Neural crest cell (in vitro differentiated cells): ENCODE results near the gene CENPC. TPM values are rescaled to one million over a fixed set of nuclear protein-coding genes. Genes with fewer than 3 reads are reported as not detected.
A peak's percentile ranks its signal among the peaks of the same experiment; 100 is the strongest.

Experiments
- DNase-seq: peaks from one replicate; pipeline ENCODE4 v3.0.0; 2021; ENCODE audit warnings: low read depth, mixed read lengths, low spot score
- H3K27ac Mint-ChIP-seq: one replicate; pipeline ENCODE4 v1.8.0; 2021; ENCODE audit warnings: mild to moderate bottlenecking, mixed read lengths; ENCODE audit not compliant: unreplicated experiment
- H3K27me3 Mint-ChIP-seq: 2 replicates; pipeline ENCODE4 v1.8.0; 2021; ENCODE audit warnings: low read depth, mild to moderate bottlenecking, mixed read lengths
- H3K36me3 Mint-ChIP-seq: 2 replicates; pipeline ENCODE4 v1.8.0; 2021; ENCODE audit warnings: low read depth, mild to moderate bottlenecking, mixed read lengths
- H3K4me1 Mint-ChIP-seq: 2 replicates; pipeline ENCODE4 v1.8.0; 2021; ENCODE audit warnings: mixed read lengths
- H3K4me3 Mint-ChIP-seq: one replicate; pipeline ENCODE4 v1.8.0; 2021; ENCODE audit warnings: mild to moderate bottlenecking, mixed read lengths
- H3K9me3 Mint-ChIP-seq: 2 replicates; pipeline ENCODE4 v1.8.0; 2021; ENCODE audit warnings: mixed read lengths
- CTCF ChIP-seq: fragments of 200-600 bp; sonication (generic); conservative IDR thresholded peaks from 2 replicates; pipeline ENCODE4 v1.5.0; 2021; ENCODE audit warnings: antibody characterized with exemption, mild to moderate bottlenecking
- total RNA-seq: library from RNA; stranded (reverse); gene quantifications from 2 replicates; pipeline ENCODE4 v1.2.1, GENCODE V29; 2021

CENPC gene
- total RNA-seq, 1 donor from 2014 or later, result 25.9 TPM

- DNase-seq, result no peak
- Mint-ChIP-seq H3K27me3 (no peaks in the 10 kb centered on the region), H3K36me3 (no peaks in the 10 kb centered on the region), H3K27ac (no peak overlapping the region), H3K4me3 (no peak overlapping the region), H3K4me1 (peaks cover 18% of the 10 kb centered on the region), H3K9me3 (no peaks in the 10 kb centered on the region)
- no peak for TF ChIP-seq CTCF
These were observed 36.6 kb upstream of the CENPC start for GRCh38 chr4:67581913-67582312.

GRCh38 chr4:67581208-67581857 lies 36.0 kb upstream of the CENPC start:
- H3K36me3 Mint-ChIP-seq, result no peaks in the 10 kb centered on the region
- no peaks in the 10 kb centered on the region for H3K9me3 Mint-ChIP-seq
- no peak for DNase-seq
- peaks cover 18% of the 10 kb centered on the region for H3K4me1 Mint-ChIP-seq
- H3K27me3 Mint-ChIP-seq, result no peaks in the 10 kb centered on the region
- H3K4me3 Mint-ChIP-seq, result no peak overlapping the region
- peak overlapping the region; percentile 39 for H3K27ac Mint-ChIP-seq
- no peak for TF ChIP-seq CTCF

GRCh38 chr4:67580577-67580976 lies 35.3 kb upstream of the CENPC start:
- Mint-ChIP-seq H3K36me3 (no peaks in the 10 kb centered on the region), H3K4me3 (no peak overlapping the region), H3K4me1 (peaks cover 18% of the 10 kb centered on the region), H3K9me3 (no peaks in the 10 kb centered on the region), H3K27me3 (no peaks in the 10 kb centered on the region), H3K27ac (no peak overlapping the region)
- TF ChIP-seq CTCF, result no peak
- DNase-seq, result no peak

- TF ChIP-seq CTCF, result no peak
- Mint-ChIP-seq H3K9me3 (no peaks in the 10 kb centered on the region), H3K36me3 (no peaks in the 10 kb centered on the region), H3K4me1 (peaks cover 12% of the 10 kb centered on the region), H3K27me3 (no peaks in the 10 kb centered on the region), H3K4me3 (no peak overlapping the region), H3K27ac (no peak overlapping the region)
- no peak for DNase-seq
These were observed 31.2 kb upstream of the CENPC start for GRCh38 chr4:67576538-67576937.

GRCh38 chr4:67576059-67576466 lies 30.8 kb upstream of the CENPC start:
- no peaks in the 10 kb centered on the region for H3K36me3 Mint-ChIP-seq
- H3K4me1 Mint-ChIP-seq, result peaks cover 9% of the 10 kb centered on the region
- no peak overlapping the region for H3K4me3 Mint-ChIP-seq
- no peak for TF ChIP-seq CTCF
- no peak overlapping the region for H3K27ac Mint-ChIP-seq
- H3K27me3 Mint-ChIP-seq, result no peaks in the 10 kb centered on the region
- no peaks in the 10 kb centered on the region for H3K9me3 Mint-ChIP-seq
- DNase-seq, result no peak
